Epidermal melanocyte (primary cell): ENCODE results near the gene NTM.

Source experiments
- DNase-seq: peaks from one replicate; pipeline ENCODE4 v3.0.0; 2011; ENCODE audit warnings: low spot score; ENCODE audit not compliant: insufficient read length

Gene NTM

GRCh38 chr11:132127900-132128288 lies 757.5 kb downstream of the NTM start:
- DNase-seq: no peak

DNA sequence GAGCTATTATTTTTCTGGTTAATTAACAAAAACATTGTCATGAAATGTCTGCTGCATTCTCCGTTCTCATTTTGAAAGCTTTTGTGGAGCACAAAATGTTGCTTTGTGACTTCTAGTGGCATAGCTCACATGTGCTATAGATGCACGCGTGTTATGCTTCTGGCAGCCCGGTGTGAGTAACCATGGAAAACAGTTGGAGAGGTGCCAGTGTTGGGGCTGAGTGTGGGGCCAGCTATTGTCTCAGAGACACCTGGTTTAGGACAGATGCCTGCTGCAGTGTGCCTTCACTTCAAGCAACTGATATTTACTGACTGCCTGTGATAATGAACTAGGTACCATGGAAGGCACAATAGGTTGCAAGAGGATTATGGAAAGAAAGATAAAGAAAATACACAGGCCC lies 760.6 kb downstream of the NTM start:
- DNase-seq: no peak

GRCh38 chr11:132131961-132132360 lies 761.5 kb downstream of the NTM start:
- no peak for DNase-seq

DNA sequence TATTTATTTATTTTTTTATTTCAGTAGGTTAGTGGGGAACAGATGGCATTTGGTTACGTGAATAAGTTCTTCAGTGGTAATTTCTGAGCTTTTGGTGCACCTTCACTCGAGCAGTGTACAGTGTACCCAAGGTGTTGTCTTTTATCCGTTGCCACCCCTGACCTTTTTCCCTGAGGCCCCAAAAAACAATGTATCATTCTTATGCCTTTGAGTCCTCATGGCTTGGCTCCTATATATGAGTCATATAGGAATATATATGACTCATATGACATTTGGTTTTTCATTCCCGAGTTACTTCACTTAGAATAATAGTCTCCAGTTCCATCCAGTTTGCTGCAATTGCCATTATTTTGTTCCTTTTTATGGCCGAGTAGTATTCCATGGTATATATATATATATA lies 763.9 kb downstream of the NTM start:
- no peak for DNase-seq

GRCh38 chr11:132137289-132137980 lies 767.0 kb downstream of the NTM start:
- no peak for DNase-seq

DNA sequence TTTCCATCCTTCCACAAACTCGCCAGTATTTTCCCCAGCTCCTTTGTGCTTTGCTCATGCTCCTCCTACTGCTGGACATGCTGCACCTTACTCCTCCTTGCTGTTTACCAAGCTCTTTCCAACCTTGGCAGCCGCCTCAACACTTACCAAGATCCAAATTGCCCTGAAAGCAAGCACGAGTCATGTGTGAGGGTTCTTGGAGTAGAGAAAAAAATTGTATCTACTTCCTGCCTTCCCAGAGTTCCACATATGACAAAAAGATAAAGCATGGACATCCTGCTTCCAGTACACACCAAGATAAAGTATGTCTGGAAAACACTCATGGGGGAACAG lies 767.5 kb downstream of the NTM start:
- no peak for DNase-seq

GRCh38 chr11:132139181-132139580 lies 768.8 kb downstream of the NTM start:
- no peak for DNase-seq

DNA sequence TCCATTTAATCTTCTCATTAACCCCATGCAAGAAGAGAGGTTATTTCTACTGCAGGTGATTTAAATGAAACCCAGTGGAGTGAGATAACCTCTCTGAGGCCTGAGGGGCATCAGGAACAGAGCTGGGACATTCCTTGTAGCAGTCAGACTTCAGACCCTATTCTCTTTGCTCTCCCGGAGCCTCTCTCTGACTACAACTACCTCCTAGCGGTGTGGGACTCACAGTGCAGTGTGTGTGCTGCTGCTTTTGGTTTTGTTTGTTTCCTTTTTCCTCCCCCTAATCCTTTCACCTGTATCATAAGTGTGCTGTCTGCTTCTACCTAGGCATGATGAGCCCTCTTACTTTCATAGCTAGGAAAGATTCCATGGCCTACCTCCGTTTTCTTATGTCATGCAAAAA lies 769.6 kb downstream of the NTM start:
- no peak for DNase-seq

GRCh38 chr11:132142121-132142520 lies 771.7 kb downstream of the NTM start:
- no peak for DNase-seq

DNA sequence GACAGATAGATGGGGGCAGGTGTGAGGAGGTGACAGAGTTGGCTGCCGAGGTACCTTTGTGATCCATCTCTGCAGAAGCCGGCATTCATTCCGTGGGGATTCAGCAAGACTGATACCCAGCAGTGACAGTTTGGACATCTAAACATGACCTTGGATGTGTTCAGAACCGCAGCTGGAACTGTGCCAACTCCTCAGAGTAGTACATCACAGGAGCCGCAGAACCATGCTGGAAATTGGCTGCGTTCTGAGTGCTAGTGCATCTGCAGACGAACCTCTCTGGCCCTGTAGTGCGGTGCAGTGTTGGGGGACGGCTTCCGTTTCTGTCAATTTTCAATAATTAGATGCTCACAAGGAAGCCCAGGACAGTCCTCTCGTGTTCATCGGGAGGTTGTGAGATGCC lies 772.1 kb downstream of the NTM start:
- no peak for DNase-seq

DNA sequence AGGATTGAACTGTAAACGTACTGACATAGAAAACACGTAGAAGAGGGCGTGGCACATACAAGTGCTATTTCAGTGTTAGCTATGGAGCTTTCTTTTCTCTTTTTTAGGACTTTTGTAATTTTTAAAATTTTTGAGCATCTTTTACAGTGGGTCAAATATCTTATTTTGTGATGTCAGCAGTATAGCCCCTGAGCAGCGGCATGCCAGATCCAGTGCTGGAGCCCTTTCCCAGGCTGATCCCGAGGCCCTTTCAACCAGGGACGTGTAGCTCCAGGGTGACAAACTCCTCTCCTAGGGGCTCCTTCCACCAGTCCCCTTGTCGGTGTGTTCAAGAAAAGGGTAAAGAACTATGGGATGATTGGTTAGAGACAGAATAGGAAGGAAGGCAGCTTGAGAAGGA lies 777.0 kb downstream of the NTM start:
- no peak for DNase-seq

DNA sequence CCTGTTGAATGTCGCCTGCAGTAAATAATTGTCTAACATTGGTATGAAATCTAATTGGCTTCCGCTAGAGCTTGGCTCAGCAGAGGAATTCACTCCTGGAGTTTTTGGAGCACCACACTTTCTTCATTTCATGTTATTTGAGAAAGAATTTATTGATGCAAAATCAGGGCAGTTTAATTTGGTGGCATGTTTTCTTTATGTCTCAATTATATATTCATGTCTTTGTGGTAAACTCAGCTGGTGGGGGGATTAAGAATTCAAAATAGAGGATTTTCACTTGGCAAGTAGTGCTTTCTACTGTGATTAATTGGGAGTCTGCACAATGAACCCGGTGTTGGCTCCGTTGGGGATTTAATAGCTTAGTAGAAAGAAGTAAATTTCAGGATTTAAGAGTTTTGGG lies 784.4 kb downstream of the NTM start:
- DNase-seq: no peak

DNA sequence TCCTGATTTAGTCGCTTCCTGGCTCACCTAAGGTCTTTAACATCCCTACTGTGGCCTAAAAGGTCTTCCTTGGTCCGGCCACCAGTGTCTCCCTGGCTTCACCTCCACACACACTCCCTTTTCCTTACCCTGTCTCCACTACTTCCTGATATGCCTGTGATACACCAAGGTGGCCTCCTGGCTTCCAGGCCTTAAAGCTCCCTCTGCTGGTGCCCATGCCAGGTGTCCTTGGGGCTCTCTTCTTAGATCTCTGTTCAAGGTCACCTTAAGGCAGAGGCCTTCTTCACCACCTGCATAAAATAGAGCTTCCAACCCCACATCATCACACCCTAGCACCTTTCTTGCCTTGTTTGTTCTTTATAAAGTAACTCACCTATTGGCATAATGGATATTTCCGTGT lies 787.7 kb downstream of the NTM start:
- DNase-seq: no peak

- no peak for DNase-seq
These were observed 788.3 kb downstream of the NTM start for GRCh38 chr11:132158696-132159095.

GRCh38 chr11:132161403-132162078 lies 791.1 kb downstream of the NTM start:
- DNase-seq: no peak

DNA sequence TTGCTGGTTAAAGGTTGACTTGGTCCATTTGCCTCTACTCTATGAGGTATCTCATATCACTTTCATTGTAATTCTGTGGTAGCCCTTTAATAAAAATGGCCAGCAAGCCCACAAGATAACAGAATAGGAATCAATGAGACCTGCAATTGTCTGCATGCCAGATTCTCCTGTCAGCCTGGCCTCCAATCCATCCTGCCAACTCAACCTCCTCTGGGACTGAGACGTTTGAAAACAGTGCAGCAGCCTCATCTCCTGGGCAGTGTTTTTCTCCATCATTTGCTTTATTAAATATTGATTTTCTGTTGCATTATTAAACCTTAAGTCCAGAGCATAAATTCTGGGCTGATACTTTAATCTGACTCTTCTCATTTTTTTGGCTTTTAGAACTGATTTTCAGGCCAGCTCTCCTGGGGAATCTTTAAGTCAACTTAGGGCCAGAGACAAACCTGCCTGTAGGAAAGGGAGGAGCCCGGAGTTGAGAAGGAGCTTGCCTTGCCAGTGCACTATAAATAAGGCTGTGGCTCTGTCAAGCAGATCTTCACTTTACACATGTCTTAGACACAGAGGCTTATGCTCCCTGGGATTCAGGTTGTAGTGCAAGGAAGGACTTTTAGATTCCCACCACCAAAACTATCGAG lies 798.0 kb downstream of the NTM start:
- DNase-seq: no peak

DNA sequence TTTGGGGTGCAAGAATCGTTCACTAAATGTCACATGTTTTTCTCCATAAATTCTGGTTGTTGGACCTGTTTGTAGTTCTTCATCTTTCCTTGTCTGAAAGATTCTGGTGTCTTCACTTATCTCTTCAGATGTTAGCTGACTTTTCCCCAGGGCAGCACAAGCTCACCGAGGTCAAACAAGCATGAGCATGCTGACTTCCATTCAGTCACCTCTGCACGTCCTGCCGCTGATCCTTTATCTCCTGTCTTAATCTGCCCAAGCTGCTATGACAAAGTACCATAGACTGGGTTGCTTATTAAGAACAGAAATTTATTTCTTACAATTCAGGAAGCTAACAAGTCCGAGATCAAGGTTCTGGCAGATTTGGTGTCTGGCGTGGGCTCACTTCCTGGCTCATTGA lies 800.6 kb downstream of the NTM start:
- DNase-seq: no peak

DNA sequence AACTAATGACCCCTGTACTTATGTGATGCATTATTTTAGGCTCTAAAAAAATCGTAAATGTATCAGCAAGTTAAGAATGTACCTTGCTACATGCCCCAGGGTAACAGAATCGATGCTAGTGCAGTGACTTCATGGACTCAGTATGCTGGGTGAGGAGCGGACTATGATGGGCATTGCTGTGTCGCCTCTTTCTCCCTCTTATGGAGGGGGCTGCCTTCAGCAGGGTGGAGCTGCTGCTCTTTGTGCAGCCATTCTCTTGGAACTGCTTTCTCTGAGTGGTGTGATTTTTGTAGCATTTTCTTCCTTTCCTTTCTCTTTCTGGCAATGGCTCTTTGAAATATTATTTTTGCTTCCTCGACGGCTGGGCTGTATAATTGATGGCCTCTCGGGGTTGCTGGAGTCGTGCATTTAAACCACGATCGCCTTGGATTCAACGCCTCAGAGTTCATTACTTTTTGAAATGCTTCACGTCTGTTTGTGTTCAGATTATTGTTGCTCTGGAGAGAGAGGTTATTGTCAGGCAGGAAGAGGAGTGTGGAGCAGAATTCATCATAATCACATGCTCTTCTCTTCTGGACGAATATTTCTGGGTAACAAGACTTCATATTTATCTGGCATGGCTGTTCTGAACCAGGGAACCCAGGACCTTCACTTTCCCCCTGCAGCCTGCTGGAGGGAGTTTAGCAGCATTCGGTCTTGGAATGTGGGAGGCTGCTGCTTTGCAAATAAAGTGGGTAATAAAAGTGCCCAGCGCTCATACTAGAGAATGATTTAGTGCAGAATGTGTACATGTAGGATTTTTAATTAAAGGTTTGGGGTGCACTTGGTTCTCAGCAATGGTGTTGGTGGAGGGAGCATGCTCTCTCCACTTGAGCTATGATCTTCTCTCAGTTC lies 804.2 kb downstream of the NTM start:
- no peak for DNase-seq

DNA sequence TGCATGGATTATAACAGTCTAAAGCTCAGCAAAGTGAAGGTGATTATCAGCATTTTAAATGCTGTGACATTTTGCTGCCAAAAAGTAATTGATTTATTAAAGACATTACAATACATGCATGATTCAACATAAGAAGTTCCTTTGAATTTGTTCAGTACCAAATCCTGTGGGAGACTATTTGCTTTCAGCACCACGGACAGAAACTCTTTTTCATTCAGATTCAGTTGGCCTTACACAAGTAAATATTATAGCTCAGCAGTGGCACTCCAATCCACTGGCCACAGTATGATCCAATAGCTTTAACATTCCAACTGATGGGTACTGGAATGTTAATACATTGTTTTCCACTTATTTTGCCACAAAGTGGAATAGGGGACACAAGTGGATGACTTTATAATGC lies 806.7 kb downstream of the NTM start:
- DNase-seq: no peak

DNA sequence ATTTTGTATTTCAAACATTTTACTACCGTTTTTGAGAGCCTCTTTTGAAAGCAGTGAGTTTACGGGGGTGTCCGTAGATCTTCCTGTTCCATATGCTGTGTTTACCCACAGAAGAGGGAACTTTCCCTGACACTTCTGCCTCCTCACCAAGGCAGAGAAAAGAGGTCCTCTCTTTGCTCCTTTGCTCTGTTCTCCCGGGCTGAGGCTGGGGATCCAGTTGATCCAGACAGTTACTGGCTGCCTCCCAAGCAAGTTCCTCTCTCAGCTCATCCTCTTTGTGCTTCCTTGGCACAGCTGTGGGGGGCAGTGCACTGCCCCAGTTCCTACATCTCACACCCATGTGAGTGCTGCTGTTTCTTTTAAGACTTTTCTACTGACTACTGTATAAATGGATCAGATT lies 813.7 kb downstream of the NTM start:
- DNase-seq: no peak

- no peak for DNase-seq
These were observed 815.5 kb downstream of the NTM start for GRCh38 chr11:132185726-132186592.
